ENCODE measurements around the gene SRP19.

- TF ChIP-seq POLR2AphosphoS5 (IDR thresholded peaks at IDR 0.05): no peak
- TF ChIP-seq, protein P1, sequence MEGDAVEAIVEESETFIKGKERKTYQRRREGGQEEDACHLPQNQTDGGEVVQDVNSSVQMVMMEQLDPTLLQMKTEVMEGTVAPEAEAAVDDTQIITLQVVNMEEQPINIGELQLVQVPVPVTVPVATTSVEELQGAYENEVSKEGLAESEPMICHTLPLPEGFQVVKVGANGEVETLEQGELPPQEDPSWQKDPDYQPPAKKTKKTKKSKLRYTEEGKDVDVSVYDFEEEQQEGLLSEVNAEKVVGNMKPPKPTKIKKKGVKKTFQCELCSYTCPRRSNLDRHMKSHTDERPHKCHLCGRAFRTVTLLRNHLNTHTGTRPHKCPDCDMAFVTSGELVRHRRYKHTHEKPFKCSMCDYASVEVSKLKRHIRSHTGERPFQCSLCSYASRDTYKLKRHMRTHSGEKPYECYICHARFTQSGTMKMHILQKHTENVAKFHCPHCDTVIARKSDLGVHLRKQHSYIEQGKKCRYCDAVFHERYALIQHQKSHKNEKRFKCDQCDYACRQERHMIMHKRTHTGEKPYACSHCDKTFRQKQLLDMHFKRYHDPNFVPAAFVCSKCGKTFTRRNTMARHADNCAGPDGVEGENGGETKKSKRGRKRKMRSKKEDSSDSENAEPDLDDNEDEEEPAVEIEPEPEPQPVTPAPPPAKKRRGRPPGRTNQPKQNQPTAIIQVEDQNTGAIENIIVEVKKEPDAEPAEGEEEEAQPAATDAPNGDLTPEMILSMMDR (IDR thresholded peaks at IDR 0.05): no peak
- TF ChIP-seq POLR2A (IDR thresholded peaks at IDR 0.05): no peak
These were observed 49.4 kb downstream of the SRP19 start for GRCh38 chr5:112910529-112910928.

Measured in transverse colon (tissue), 4 donors.